Heart left ventricle (tissue), 13 donors: ENCODE measurements around the gene TAMALIN.
A peak's percentile ranks its signal among the peaks of the same experiment; 100 is the strongest.

Experiments
- POLR2A ChIP-seq, 2 donors: fragments of 450-650 bp; IDR thresholded peaks; one replicate each; pipeline ENCODE4 v1.6.1; 2017; ENCODE audit warnings: antibody characterized with exemption in 2 of 2, mild to moderate bottlenecking in 2 of 2, moderate library complexity in 2 of 2
- TF ChIP-seq, protein P1 (sequence below), 12 donors: fragments of 200-600 bp; sonication (generic) in 4 of 12; IDR thresholded peaks; one replicate each; pipeline versions ENCODE4 v1.5.0 to v1.8.0; 2018 to 2022; ENCODE audit warnings: antibody characterized with exemption in 12 of 12, mild to moderate bottlenecking in 5 of 12
- donor health status: ischemic (EF 13 %, LVEDD 7.1; RV severe dilation, severe dysfunction).
- donor health status: DM: no; HTN: yes; CAD: no.
- donor health status: DM: no; HTN: no; CAD: no.
- donor health status: ischemic (EF 25% LVEDD 6.9; RV normal size, moderate dysfunction).
- donor health status: ischemic (EF 25% LVEDD 5.7; RV mildly dilated, moderate dysfunction).
- donor health status: ischemic (EF 35%, LVEDD 5.7; RV mildly dilated, moderate dysfunction).
- donor health status: nonischemic (EF 11% LVEDD 7.7; RV severe dilation, severe dysfunction).
- donor health status: DM: yes; HTN: yes; CAD: no.
- donor health status: PGD.
- donor health status: ischemic (EF 29% LVEDD 5.4; RV normal size, mild dysfunction).
- donor health status: nonischemic (EF 23%, LVEDD 6.1; RV moderate dilation, normal function).

DNA sequence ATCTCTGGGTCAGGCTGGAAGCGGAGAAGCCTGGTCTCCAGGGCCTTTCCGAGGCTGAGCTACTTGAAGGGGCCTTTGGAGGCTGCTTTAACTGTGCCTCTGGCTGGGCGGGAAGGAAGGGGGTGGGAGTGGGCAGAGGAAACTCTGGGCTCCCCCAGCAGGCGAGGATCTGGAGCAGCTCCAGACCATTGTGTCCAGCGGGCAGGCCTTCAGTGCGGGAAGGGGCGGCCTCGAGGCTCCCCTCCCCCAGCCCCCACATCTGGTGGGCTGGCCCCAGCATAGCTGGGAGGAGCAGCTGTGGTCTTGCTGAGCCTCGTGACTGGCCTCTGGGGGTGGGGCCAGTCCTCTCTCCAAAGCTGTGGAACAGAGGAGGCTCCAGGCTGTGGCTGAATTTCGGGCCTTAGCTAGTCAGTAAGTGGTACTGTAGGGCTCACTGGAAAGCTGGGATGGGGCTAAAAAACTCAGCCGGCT lies 3.4 kb downstream of the TAMALIN start:
- TF ChIP-seq, protein P1, sequence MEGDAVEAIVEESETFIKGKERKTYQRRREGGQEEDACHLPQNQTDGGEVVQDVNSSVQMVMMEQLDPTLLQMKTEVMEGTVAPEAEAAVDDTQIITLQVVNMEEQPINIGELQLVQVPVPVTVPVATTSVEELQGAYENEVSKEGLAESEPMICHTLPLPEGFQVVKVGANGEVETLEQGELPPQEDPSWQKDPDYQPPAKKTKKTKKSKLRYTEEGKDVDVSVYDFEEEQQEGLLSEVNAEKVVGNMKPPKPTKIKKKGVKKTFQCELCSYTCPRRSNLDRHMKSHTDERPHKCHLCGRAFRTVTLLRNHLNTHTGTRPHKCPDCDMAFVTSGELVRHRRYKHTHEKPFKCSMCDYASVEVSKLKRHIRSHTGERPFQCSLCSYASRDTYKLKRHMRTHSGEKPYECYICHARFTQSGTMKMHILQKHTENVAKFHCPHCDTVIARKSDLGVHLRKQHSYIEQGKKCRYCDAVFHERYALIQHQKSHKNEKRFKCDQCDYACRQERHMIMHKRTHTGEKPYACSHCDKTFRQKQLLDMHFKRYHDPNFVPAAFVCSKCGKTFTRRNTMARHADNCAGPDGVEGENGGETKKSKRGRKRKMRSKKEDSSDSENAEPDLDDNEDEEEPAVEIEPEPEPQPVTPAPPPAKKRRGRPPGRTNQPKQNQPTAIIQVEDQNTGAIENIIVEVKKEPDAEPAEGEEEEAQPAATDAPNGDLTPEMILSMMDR (IDR thresholded peaks at IDR 0.05) = no peak
- peak in 1 of 2 donors; percentile 25 for TF ChIP-seq POLR2A (IDR thresholded peaks at IDR 0.05)
